Ovary (tissue), 9 donors: ENCODE data around the gene HIPK2. TPM values are rescaled to one million over a fixed set of nuclear protein-coding genes. Genes with fewer than 3 reads are reported as not detected.

ENCODE experiments used
- DNase-seq, 5 donors: peaks; one replicate each; pipeline ENCODE4 v3.0.0-alpha.2; 2019 to 2020
- H3K27ac ChIP-seq, 2 donors: fragments of 200-600 bp; one replicate each; pipeline versions ENCODE4 v1.5.1 to v1.8.0; 2019 to 2022
- H3K27me3 ChIP-seq: fragments of 200-600 bp; one replicate; pipeline ENCODE4 v1.8.0; 2022
- H3K36me3 ChIP-seq: fragments of 200-600 bp; sonication (generic); one replicate; pipeline ENCODE4 v1.5.1; 2019
- H3K4me1 ChIP-seq: one replicate; pipeline ENCODE4 v1.8.1; 2013; ENCODE audit warnings: mild to moderate bottlenecking, moderate library complexity; ENCODE audit not compliant: insufficient read depth
- H3K4me3 ChIP-seq: fragments of 200-600 bp; sonication (generic); one replicate; pipeline ENCODE4 v1.5.1; 2017
- H3K9me3 ChIP-seq, 2 donors: fragments of 200-600 bp in 1 of 2; sonication (generic) in 1 of 2; one replicate each; pipeline versions ENCODE4 v1.5.1 to v1.8.1; 2013 to 2019; ENCODE audit warnings: mild to moderate bottlenecking in 1 of 2, moderate library complexity in 1 of 2
- CTCF ChIP-seq, 3 donors: fragments of 450-650 bp in 2 of 3; fragments of 200-600 bp in 1 of 3; IDR thresholded peaks; one replicate each; pipeline versions ENCODE4 v1.5.1 to v1.8.0; 2016 to 2022; ENCODE audit warnings: antibody characterized with exemption in 3 of 3, mild to moderate bottlenecking in 1 of 3
- EP300 ChIP-seq: sonication (generic); formaldehyde crosslinking; IDR thresholded peaks from one replicate; pipeline ENCODE4 v1.6.1; 2017; ENCODE audit warnings: antibody characterized with exemption
- POLR2A ChIP-seq: fragments of 450-650 bp; IDR thresholded peaks from one replicate; pipeline ENCODE4 v1.6.1; 2017; ENCODE audit warnings: antibody characterized with exemption, mild to moderate bottlenecking, moderate library complexity
- WGBS, 3 donors: extraction: QIAGEN DNeasy Blood & Tissue Kit in 1 of 3; methylation state at CpG; one replicate each; pipeline versions ENCODE4 v1.1.5 to v1.1.7; 2013 to 2017; 5-methylcytosine and 5-hydroxymethylcytosine counted together
- intact Hi-C, 4 donors: fragments of 100-400 bp; cut with DNase I; formaldehyde crosslinking; loops; one replicate each; pipeline versions ENCODE4 v1.11.0 to v1.15.1; 2022 to 2023
- polyA plus RNA-seq, 2 donors: library from polyadenylated mRNA; stranded (reverse); fragments of 200-250 nt in 1 of 2; fragments of 350-450 nt in 1 of 2; fragmentation: Illumina TruSeq in 1 of 2; extraction: RNeasy Lipid Tissue Mini Kit (QIAGEN cat#74804) in 1 of 2; gene quantifications; one replicate each; pipeline ENCODE4 v1.2.3, GENCODE V29; 2013 to 2014
- total RNA-seq, 7 donors: library from RNA; depleted of rRNA in 2 of 7; stranded (reverse); fragments of >200 nt in 2 of 7; fragmentation: NEBNext Ultra II Directional in 3 of 7; extraction: Animal tissue kit (Norgen Biotek cat#: 25700) in 3 of 7; gene quantifications; one replicate each; pipeline versions ENCODE4 v1.1.0 to v1.2.4, GENCODE V29; 2016 to 2023
- donor health status: DM: no; HTN: no; CAD: no; lungs with moderate emphysema.
- donor health status: DM: no; HTN: no; CAD: no.
- donor health status: Bipolar disorder and iron deficiency.
- donor health status: DM: yes; HTN: yes; CAD: no.
- donor health status: DM: no; HTN: no; CAD: no.
- donor health status: DM: yes; HTN: yes; CAD: no.

The HIPK2 gene
- total and polyA plus RNA-seq, 9 donors: 7.3 to 38.4 (median 28.1) TPM

- WGBS, 3 donors: 56 to 74% (median 62%) methylated on average over 1 of the region's 1 CpG
Measured at GRCh38 chr7:139598642-139599041, 179.2 kb downstream of the HIPK2 start.

GRCh38 chr7:139597028-139597427 is 180.8 kb downstream of the HIPK2 start:
- intact Hi-C loops: no loop called here

More at GRCh38 chr7:139598642-139599041, 179.2 kb downstream of the HIPK2 start:
- Histone ChIP-seq H3K9me3 (no peaks in the 10 kb centered on the region), H3K4me1 (no peaks in the 10 kb centered on the region), H3K4me3 (no peak overlapping the region), H3K27me3 (no peaks in the 10 kb centered on the region), H3K27ac (no peak overlapping the region), H3K36me3 (no peaks in the 10 kb centered on the region)
- intact Hi-C loops: no loop called here
- TF ChIP-seq EP300: no peak
- TF ChIP-seq POLR2A: no peak
- no peak for TF ChIP-seq CTCF (IDR thresholded peaks at IDR 0.05)
- DNase-seq: no peak

GRCh38 chr7:139596626-139597025 is 181.2 kb downstream of the HIPK2 start:
- H3K36me3 ChIP-seq: no peaks in the 10 kb centered on the region
- 93 to 94% (median 94%) methylated on average over 17 of the region's 17 CpGs for WGBS, 3 donors

More at GRCh38 chr7:139597028-139597427, 180.8 kb downstream of the HIPK2 start:
- H3K4me3 ChIP-seq: no peak overlapping the region
- H3K27ac ChIP-seq: no peak overlapping the region
- DNase-seq: no peak
- no peaks in the 10 kb centered on the region for H3K4me1 ChIP-seq
- H3K9me3 ChIP-seq: no peaks in the 10 kb centered on the region
- TF ChIP-seq CTCF (IDR thresholded peaks at IDR 0.05) (no peak), EP300 (no peak), POLR2A (no peak)
- WGBS, 3 donors: 93 to 97% (median 96%) methylated on average over 5 of the region's 5 CpGs
- H3K36me3 ChIP-seq: no peaks in the 10 kb centered on the region
- H3K27me3 ChIP-seq: no peaks in the 10 kb centered on the region

GRCh38 chr7:139595806-139596205 is 182.0 kb downstream of the HIPK2 start:
- H3K27ac ChIP-seq: no peak overlapping the region
- no peaks in the 10 kb centered on the region for H3K36me3 ChIP-seq
- TF ChIP-seq EP300 (no peak), POLR2A (no peak), CTCF (IDR thresholded peaks at IDR 0.05) (no peak)
- H3K4me1 ChIP-seq: no peaks in the 10 kb centered on the region
- no peak overlapping the region for H3K4me3 ChIP-seq
- 71 to 80% (median 77%) methylated on average over 5 of the region's 5 CpGs for WGBS, 3 donors
- DNase-seq: no peak
- no peaks in the 10 kb centered on the region for H3K27me3 ChIP-seq
- intact Hi-C loops: no loop called here
- no peaks in the 10 kb centered on the region for H3K9me3 ChIP-seq

More at GRCh38 chr7:139596626-139597025, 181.2 kb downstream of the HIPK2 start:
- no peak overlapping the region for H3K4me3 ChIP-seq
- no peaks in the 10 kb centered on the region for H3K9me3 ChIP-seq
- H3K4me1 ChIP-seq: no peaks in the 10 kb centered on the region
- no peaks in the 10 kb centered on the region for H3K27me3 ChIP-seq
- H3K27ac ChIP-seq: no peak overlapping the region
- intact Hi-C loops: no loop called here
- TF ChIP-seq CTCF (IDR thresholded peaks at IDR 0.05) (no peak), EP300 (no peak), POLR2A (no peak)
- DNase-seq: no peak
